IPS DF 4.7 (cell line): ENCODE data around the gene ZNF367.
"Not testable (repeated sequence)": the region's sequence is repeated elsewhere in the genome, so short reads cannot be mapped to it uniquely, and the experiment has no call there.

Source experiments
- DNase-seq: peaks from one replicate; pipeline ENCODE4 v3.0.0-alpha.2; 2013; ENCODE audit warnings: low spot score; ENCODE audit errors: extremely low read depth

The ZNF367 gene

GRCh38 chr9:96363175-96363967 is 54.8 kb downstream of the ZNF367 start:
- DNase-seq = no peak

- not testable (repeated sequence) for DNase-seq
Observed at GRCh38 chr9:96362119-96362518, 56.1 kb downstream of the ZNF367 start.

- DNase-seq = no peak
Observed at GRCh38 chr9:96361668-96362067, 56.5 kb downstream of the ZNF367 start.

- no peak for DNase-seq
Observed at GRCh38 chr9:96360976-96361375, 57.2 kb downstream of the ZNF367 start.

- not testable (repeated sequence) for DNase-seq
Observed at GRCh38 chr9:96360523-96360922, 57.6 kb downstream of the ZNF367 start.

GRCh38 chr9:96350866-96351265 is 67.3 kb downstream of the ZNF367 start:
- no peak for DNase-seq

GRCh38 chr9:96348261-96348660 is 69.9 kb downstream of the ZNF367 start:
- DNase-seq = no peak

GRCh38 chr9:96345551-96345950 is 72.6 kb downstream of the ZNF367 start:
- no peak for DNase-seq

- DNase-seq = no peak
Observed at GRCh38 chr9:96344458-96345180, 73.6 kb downstream of the ZNF367 start.

- DNase-seq = no peak
Observed at GRCh38 chr9:96343515-96344360, 74.4 kb downstream of the ZNF367 start.

- DNase-seq = no peak
Observed at GRCh38 chr9:96342571-96343245, 75.5 kb downstream of the ZNF367 start.

GRCh38 chr9:96340707-96341106 is 77.5 kb downstream of the ZNF367 start:
- no peak for DNase-seq

GRCh38 chr9:96338299-96338698 is 79.9 kb downstream of the ZNF367 start:
- no peak for DNase-seq
